Measurements from ENCODE around the gene SUCLA2. TPM values are rescaled to one million over a fixed set of nuclear protein-coding genes. Genes with fewer than 3 reads are reported as not detected.

SUCLA2 gene
- total and polyA plus RNA-seq, 4 donors: 14.9 to 44.3 (median 28.3) TPM

Other genes with a start within 250 kb of the SUCLA2 start
- 10 to 100 TPM in 1 of 2 donors, 1 to 10 TPM in 1; 8.6 to 11.6 TPM for gene NUDT15, start 36.5 kb upstream of the SUCLA2 start, total RNA-seq
- gene NUDT15, start 36.5 kb upstream of the SUCLA2 start, polyA plus RNA-seq: 10 to 100 TPM; 10.3 to 15.4 TPM
- gene MED4, start 93.8 kb upstream of the SUCLA2 start, total RNA-seq: 10 to 100 TPM; 37.7 to 48.4 TPM
- 10 to 100 TPM; 46.9 to 69.8 TPM for gene MED4, start 93.8 kb upstream of the SUCLA2 start, polyA plus RNA-seq
- gene ITM2B, start 231.9 kb upstream of the SUCLA2 start, total RNA-seq: 100 to 1,000 TPM; 492 to 853 TPM
- gene ITM2B, start 231.9 kb upstream of the SUCLA2 start, polyA plus RNA-seq: 100 to 1,000 TPM; 371 to 446 TPM

All from lung (tissue), 4 donors.